GM12878 (cell line): ENCODE results near the gene GSK3A. TPM values are rescaled to one million over a fixed set of nuclear protein-coding genes. Genes with fewer than 3 reads are reported as not detected.

Experiments
- ATAC-seq: fragments of 200-7000 bp; cut with Tn5 transposase; 3 replicates; pipeline ENCODE4 v1.9.1; 2020; ENCODE audit warnings: mild to moderate bottlenecking, moderate library complexity
- BruUV-seq: library from RNA; stranded (reverse); fragments of 400-500 nt; replicated peaks from 2 replicates; lab custom pipeline; 2021; lab: Mats Ljungman, UMichigan
- CTCF ChIA-PET: fragments of 300-600 bp; sonication (Branson Sonifier 250); formaldehyde crosslinking; extraction: SDS; loops from one replicate; lab custom pipeline; 2021; ENCODE audit warnings: inconsistent platforms; lab: Yijun Ruan, JAX
- POLR2A ChIA-PET: fragments of 350-600 bp; formaldehyde crosslinking; extraction: SDS; loops from one replicate; lab custom pipeline; 2021; ENCODE audit warnings: inconsistent platforms; lab: Charles Lee
- RAD21 ChIA-PET: fragments of 300-600 bp; sonication (Branson Sonifier 250); formaldehyde crosslinking; loops from one replicate; lab custom pipeline; 2023; ENCODE audit warnings: antibody characterized with exemption; ENCODE audit not compliant: unreplicated experiment; lab: Charles Lee
- SMC1A ChIA-PET: fragments of 300-600 bp; sonication (Branson Sonifier 250); formaldehyde crosslinking; loops from one replicate; lab custom pipeline; 2023; ENCODE audit not compliant: unreplicated experiment, uncharacterized antibody; lab: Charles Lee
- DNase-seq: peaks from one replicate; pipeline ENCODE4 v3.0.0-alpha.2; 2011; ENCODE audit warnings: low read depth, low spot score
- FAIRE-seq: peaks from 3 replicates; lab custom pipeline; 2011; peaks lifted over from hg19 to GRCh38; lab: Jason Lieb, UNC
- H2AFZ ChIP-seq: 2 replicates; pipeline ENCODE4 v1.6.0; 2011; ENCODE audit warnings: low read depth, low read length, control low read depth; ENCODE audit not compliant: control insufficient read depth
- H3K27ac ChIP-seq: 2 replicates; pipeline ENCODE4 v1.5.1; 2011; ENCODE audit warnings: control low read depth; ENCODE audit not compliant: control insufficient read depth, insufficient read depth
- H3K27me3 ChIP-seq, 2 experiments: replicated peaks in 1 of 2; 2 replicates each; pipeline versions ENCODE4 v1.6.0 to v1.6.1; 2011; ENCODE audit warnings: low read length in 1 of 2; ENCODE audit not compliant: control insufficient read depth in 2 of 2, insufficient read depth in 2 of 2
- H3K36me3 ChIP-seq, 2 experiments: 2 replicates each; pipeline ENCODE4 v1.5.1; 2011; ENCODE audit warnings: low read length in 1 of 2; ENCODE audit not compliant: control insufficient read depth in 2 of 2, insufficient read depth in 2 of 2
- H3K4me1 ChIP-seq: 2 replicates; pipeline ENCODE4 v1.6.1; 2011; ENCODE audit warnings: mild to moderate bottlenecking, low read length, moderate library complexity, mixed read lengths; ENCODE audit not compliant: control insufficient read depth, insufficient read depth
- H3K4me2 ChIP-seq: 2 replicates; pipeline ENCODE4 v1.6.0; 2011; ENCODE audit warnings: control low read depth; ENCODE audit not compliant: control insufficient read depth, insufficient read depth
- H3K4me3 ChIP-seq: fragments of 200-600 bp; sonication (generic); 2 replicates; pipeline ENCODE4 v1.5.1; 2016
- H3K79me2 ChIP-seq: 2 replicates; pipeline ENCODE4 v1.6.0; 2011; ENCODE audit warnings: low read length; ENCODE audit not compliant: control insufficient read depth, insufficient read depth
- H3K9ac ChIP-seq: 2 replicates; pipeline ENCODE4 v1.8.0; 2011; ENCODE audit warnings: low read length, control low read depth, mixed read lengths; ENCODE audit not compliant: control insufficient read depth, insufficient read depth
- H3K9me3 ChIP-seq: replicated peaks from 3 replicates; pipeline ENCODE4 v1.5.1; 2011; ENCODE audit warnings: mild to moderate bottlenecking, low read length; ENCODE audit not compliant: control insufficient read depth, insufficient read depth
- H4K20me1 ChIP-seq: 2 replicates; pipeline ENCODE4 v1.6.0; 2011; ENCODE audit not compliant: control insufficient read depth, insufficient read depth
- FOS ChIP-seq: IDR thresholded peaks from 3 replicates; pipeline ENCODE4 v1.6.1; 2011; ENCODE audit warnings: borderline replicate concordance; ENCODE audit not compliant: insufficient read length; ENCODE audit errors: extremely low read depth
- HDGF ChIP-seq: fragments of 450-650 bp; IDR thresholded peaks from 2 replicates; pipeline ENCODE4 v1.6.1; 2016; ENCODE audit warnings: antibody characterized with exemption
- KLF5 ChIP-seq: fragments of 450-650 bp; IDR thresholded peaks from 2 replicates; pipeline ENCODE4 v1.6.1; 2014; ENCODE audit warnings: mild to moderate bottlenecking; ENCODE audit not compliant: partially characterized antibody
- MEF2A ChIP-seq: IDR thresholded peaks from 2 replicates; pipeline ENCODE4 v1.6.1; 2011; ENCODE audit warnings: low read depth, mild to moderate bottlenecking, low read length, moderate library complexity; ENCODE audit not compliant: insufficient read depth
- PBX3 ChIP-seq: IDR thresholded peaks from 2 replicates; pipeline ENCODE4 v1.6.1; 2011; ENCODE audit warnings: mild to moderate bottlenecking, low read depth, low read length, moderate library complexity; ENCODE audit not compliant: insufficient replicate concordance
- RUNX3 ChIP-seq: IDR thresholded peaks from 2 replicates; pipeline ENCODE4 v1.6.1; 2012; ENCODE audit warnings: low read length, inconsistent platforms
- YY1 ChIP-seq: IDR thresholded peaks from 2 replicates; pipeline ENCODE4 v1.6.1; 2011; ENCODE audit warnings: low read depth, mild to moderate bottlenecking, low read length
- ZBED1 ChIP-seq: IDR thresholded peaks from 2 replicates; pipeline ENCODE4 v1.6.1; 2016; ENCODE audit warnings: borderline replicate concordance
- in situ Hi-C: fragments of 300-500 bp; cut with MboI; formaldehyde crosslinking; loops from 9 replicates; pipeline ENCODE4 v1.14.3; 2018; ENCODE audit warnings: mixed read lengths
- intact Hi-C: fragments of 100-400 bp; cut with micrococcal nuclease; formaldehyde crosslinking; loops from one replicate; pipeline ENCODE4 v1.14.2; 2022; ENCODE audit not compliant: unreplicated experiment
- polyA plus RNA-seq, 11 experiments: library from polyadenylated mRNA; depleted of rRNA in 4 of 11; unstranded in 6 of 11; stranded (reverse) in 5 of 11; fragments of >200 nt; fragmentation: Nextera tagmentation in 4 of 11; fragmentation: Illumina TruSeq in 1 of 11; extraction: Ambion mirVana in 4 of 11; extraction: Trizol in 1 of 11; gene quantifications; 1 replicate in 1 of 11; 2 replicates in 10 of 11; pipeline versions ENCODE4 v1.2.1 to v1.2.3, GENCODE V29; 2011 to 2016; ENCODE audit warnings: inconsistent platforms in 2 of 11, missing spikeins in 2 of 11, low read depth in 1 of 11
- total RNA-seq, 4 experiments: library from RNA; depleted of rRNA in 3 of 4; stranded (reverse); fragments of >200 nt in 3 of 4; fragmentation: Illumina TruSeq in 1 of 4; extraction: Trizol in 1 of 4; gene quantifications; 2 replicates each; pipeline versions ENCODE4 v1.2.1 to v1.2.3, GENCODE V29; 2013 to 2021

GSK3A gene
- total and polyA plus RNA-seq, 10 of the 15 experiments (the other 5 are each of a cell fraction or from before 2014, with no cell fraction given): 1.00 to 47.9 (median 15.2) TPM

GRCh38 chr19:42185277-42185676 lies 57.1 kb downstream of the GSK3A start:
- Histone ChIP-seq H3K79me2 (no peaks in the 10 kb centered on the region), H3K27ac (no peak overlapping the region), H3K36me3 (no peaks in the 10 kb centered on the region), H3K4me1 (peaks cover 11% of the 10 kb centered on the region), H3K27me3 (no peaks in the 10 kb centered on the region), H3K9ac (no peak overlapping the region), H3K4me3 (no peak overlapping the region), H4K20me1 (no peaks in the 10 kb centered on the region), H3K4me2 (no peak overlapping the region), H3K9me3 (no peaks in the 10 kb centered on the region), H2AFZ (peak overlapping the region; percentile 25; the same call in 1 of the 2 replicates)
- intact Hi-C loops: no loop called here
- RAD21 ChIA-PET: interaction anchor here (0.9 to 2.7 kb wide), 5 partner anchors 46 to 77 kb away, joined by 3 to 14 read pairs (median 3); no protein-coding TSS in a partner anchor
- FAIRE-seq (no peak), DNase-seq (no peak), ATAC-seq (peak; percentile 42)
- POLR2A ChIA-PET: interaction anchor here (0.9 kb wide), 1 partner anchor 53 kb away, joined by 4 read pairs; the partner anchor contains the start of gene POU2F2
- in situ Hi-C loops: loop anchor here (5.0 kb wide), 1 partner anchor 78 kb away; no protein-coding TSS in a partner anchor
- BruUV-seq: no TSS peak
- CTCF ChIA-PET: interaction anchor here (0.6 to 7.4 kb wide), 19 partner anchors 10 to 1353 kb away, joined by 3 to 71 read pairs (median 4); partner anchors contain the start of genes GSK3A and POU2F2
- SMC1A ChIA-PET: interaction anchor here (0.7 to 6.1 kb wide), 7 partner anchors 20 to 94 kb away, joined by 3 to 52 read pairs (median 4); partner anchors contain the start of gene POU2F2
- TF ChIP-seq RUNX3 (peak; percentile 19; the same call in 1 of the 2 replicates), MEF2A (no peak), ZBED1 (no peak), FOS (no peak), KLF5 (no peak), YY1 (no peak), HDGF (no peak), PBX3 (no peak)
